ENCODE data around the gene SNN.

The SNN gene

DNA sequence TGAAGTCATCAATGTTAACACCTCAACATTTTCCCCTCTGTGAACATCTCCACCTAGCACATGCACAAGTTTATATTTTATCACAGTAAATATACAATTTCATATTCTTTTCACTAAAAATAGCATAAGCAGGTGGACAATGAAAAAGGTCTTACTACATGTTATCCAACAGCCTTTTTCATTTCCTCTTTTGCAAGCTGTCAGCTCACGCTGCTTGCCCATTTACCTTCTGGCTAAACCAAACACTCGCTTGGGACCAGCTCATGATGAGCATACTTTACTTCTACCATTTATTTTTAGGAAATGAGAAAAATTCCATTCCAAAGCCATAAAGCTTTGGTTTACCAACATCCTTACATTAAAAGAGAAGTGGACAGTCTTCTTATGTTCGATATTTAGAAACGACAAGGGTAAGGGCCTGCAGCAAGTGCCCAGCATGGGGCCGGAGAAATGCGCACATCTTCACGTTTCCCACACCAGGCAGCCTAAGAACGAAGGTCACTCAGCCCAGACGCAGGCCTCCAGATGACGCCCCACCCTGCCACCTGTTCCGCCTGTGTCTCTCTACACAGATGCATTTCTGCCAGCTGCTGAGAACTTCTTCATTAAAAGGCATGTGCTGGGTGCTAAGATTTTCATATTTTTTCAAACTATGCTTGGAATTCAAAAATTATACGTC, 13.9 kb downstream of the SNN start:
- Histone ChIP-seq H3K4me2 (ENCODE audit: low read length) (peak overlapping the region; percentile 93), H3K27me3 (ENCODE audit: control insufficient read depth, low read length) (no peaks in the 10 kb centered on the region), H3K9me2 (replicated peaks; ENCODE audit: control insufficient read depth, low read length) (no peaks in the 10 kb centered on the region), H4K20me1 (ENCODE audit: control insufficient read depth, insufficient read depth, low read depth, low read length) (peaks cover 10% of the 10 kb centered on the region; the same call in 1 of the 2 replicates), H3K79me2 (ENCODE audit: control insufficient read depth, low read length) (peaks cover 45% of the 10 kb centered on the region), H3K4me1 (ENCODE audit: control insufficient read depth, low read length) (peaks cover 100% of the 10 kb centered on the region), H3K4me3 (ENCODE audit: low read length) (peak overlapping the region; percentile 62), H3K27ac (ENCODE audit: low read depth, low read length) (peak overlapping the region; percentile 95), H3K9me3 (ENCODE audit: control insufficient read depth, insufficient read depth, low read length) (no peaks in the 10 kb centered on the region), H3K36me3 (ENCODE audit: control insufficient read depth, low read length) (peaks cover 84% of the 10 kb centered on the region), H3F3A (ENCODE audit: control insufficient read depth, insufficient read depth) (peaks cover 43% of the 10 kb centered on the region)
- no peak for TF ChIP-seq EZH2phosphoT487 (IDR thresholded peaks at IDR 0.05; ENCODE audit: borderline replicate concordance, low read length)
- TF ChIP-seq, protein P1, sequence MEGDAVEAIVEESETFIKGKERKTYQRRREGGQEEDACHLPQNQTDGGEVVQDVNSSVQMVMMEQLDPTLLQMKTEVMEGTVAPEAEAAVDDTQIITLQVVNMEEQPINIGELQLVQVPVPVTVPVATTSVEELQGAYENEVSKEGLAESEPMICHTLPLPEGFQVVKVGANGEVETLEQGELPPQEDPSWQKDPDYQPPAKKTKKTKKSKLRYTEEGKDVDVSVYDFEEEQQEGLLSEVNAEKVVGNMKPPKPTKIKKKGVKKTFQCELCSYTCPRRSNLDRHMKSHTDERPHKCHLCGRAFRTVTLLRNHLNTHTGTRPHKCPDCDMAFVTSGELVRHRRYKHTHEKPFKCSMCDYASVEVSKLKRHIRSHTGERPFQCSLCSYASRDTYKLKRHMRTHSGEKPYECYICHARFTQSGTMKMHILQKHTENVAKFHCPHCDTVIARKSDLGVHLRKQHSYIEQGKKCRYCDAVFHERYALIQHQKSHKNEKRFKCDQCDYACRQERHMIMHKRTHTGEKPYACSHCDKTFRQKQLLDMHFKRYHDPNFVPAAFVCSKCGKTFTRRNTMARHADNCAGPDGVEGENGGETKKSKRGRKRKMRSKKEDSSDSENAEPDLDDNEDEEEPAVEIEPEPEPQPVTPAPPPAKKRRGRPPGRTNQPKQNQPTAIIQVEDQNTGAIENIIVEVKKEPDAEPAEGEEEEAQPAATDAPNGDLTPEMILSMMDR (IDR thresholded peaks at IDR 0.05; ENCODE audit: low read depth, low read length, poor library complexity, severe bottlenecking): no peak

DNA sequence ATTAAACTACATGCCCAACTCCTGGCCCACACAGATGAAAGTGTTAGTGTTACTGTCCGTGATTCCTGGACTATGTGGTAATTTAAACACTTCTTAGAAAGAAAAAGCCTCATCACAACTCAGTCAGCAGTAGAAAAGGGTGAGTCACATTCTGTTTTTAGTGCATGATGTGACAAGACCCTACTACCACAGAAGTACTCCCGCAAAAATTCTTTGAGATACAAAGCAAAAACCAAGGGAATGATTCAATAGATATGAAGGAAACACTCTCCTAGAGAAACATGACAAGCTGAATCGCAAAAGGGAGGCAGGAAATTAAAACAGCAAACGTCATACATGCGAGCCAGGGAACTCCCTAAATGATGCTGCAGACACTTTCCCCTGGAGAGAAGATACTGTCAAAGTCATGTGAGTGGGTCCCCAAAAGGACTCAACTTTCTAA, 14.4 kb downstream of the SNN start:
- Histone ChIP-seq H3K36me3 (ENCODE audit: control insufficient read depth, low read length) (peaks cover 84% of the 10 kb centered on the region), H3K4me1 (ENCODE audit: control insufficient read depth, low read length) (peaks cover 100% of the 10 kb centered on the region), H3K9me2 (replicated peaks; ENCODE audit: control insufficient read depth, low read length) (no peaks in the 10 kb centered on the region), H3K4me3 (ENCODE audit: low read length) (peak overlapping the region; percentile 62), H3K27ac (ENCODE audit: low read depth, low read length) (peak overlapping the region; percentile 95), H3K79me2 (ENCODE audit: control insufficient read depth, low read length) (peaks cover 48% of the 10 kb centered on the region), H3K27me3 (ENCODE audit: control insufficient read depth, low read length) (no peaks in the 10 kb centered on the region), H4K20me1 (ENCODE audit: control insufficient read depth, insufficient read depth, low read depth, low read length) (0 out of 2 replicates have a peak, but pooled peaks cover 7% of the 10 kb centered on the region), H3K9me3 (ENCODE audit: control insufficient read depth, insufficient read depth, low read length) (no peaks in the 10 kb centered on the region), H3K4me2 (ENCODE audit: low read length) (peak overlapping the region; percentile 93), H3F3A (ENCODE audit: control insufficient read depth, insufficient read depth) (peaks cover 47% of the 10 kb centered on the region)
- TF ChIP-seq, protein P1 (IDR thresholded peaks at IDR 0.05; ENCODE audit: low read depth, low read length, poor library complexity, severe bottlenecking): no peak
- no peak for TF ChIP-seq EZH2phosphoT487 (IDR thresholded peaks at IDR 0.05; ENCODE audit: borderline replicate concordance, low read length)

DNA sequence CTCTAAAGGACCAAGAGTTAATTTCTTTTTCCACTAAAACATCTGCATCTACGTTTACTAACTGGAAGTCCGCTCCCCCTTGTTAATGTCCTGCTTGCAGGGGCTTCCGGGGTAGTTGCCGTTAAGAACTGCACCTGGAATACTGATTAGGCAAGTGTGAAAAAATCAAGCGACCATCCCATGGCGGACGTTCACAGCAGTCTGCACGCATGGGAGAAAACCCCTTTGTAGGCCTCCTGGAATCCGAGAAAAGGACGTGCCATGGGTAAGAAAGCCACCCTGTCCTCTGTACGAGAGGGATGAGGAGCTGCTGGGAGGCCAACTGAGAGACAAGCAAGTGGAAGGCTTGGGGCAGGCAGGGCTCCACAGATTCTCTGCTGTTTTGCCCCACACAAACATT, 14.9 kb downstream of the SNN start:
- peak overlapping the region; percentile 62 for H3K4me3 ChIP-seq (ENCODE audit: low read length)
- H3K36me3 ChIP-seq (ENCODE audit: control insufficient read depth, low read length): peaks cover 84% of the 10 kb centered on the region
- H3K4me2 ChIP-seq (ENCODE audit: low read length): peak overlapping the region; percentile 93
- no peaks in the 10 kb centered on the region for H3K9me3 ChIP-seq (ENCODE audit: control insufficient read depth, insufficient read depth, low read length)
- no peaks in the 10 kb centered on the region for H3K9me2 ChIP-seq (replicated peaks; ENCODE audit: control insufficient read depth, low read length)
- no peaks in the 10 kb centered on the region for H3K27me3 ChIP-seq (ENCODE audit: control insufficient read depth, low read length)
- peak overlapping the region; percentile 95 for H3K27ac ChIP-seq (ENCODE audit: low read depth, low read length)
- peaks cover 45% of the 10 kb centered on the region for H3K79me2 ChIP-seq (ENCODE audit: control insufficient read depth, low read length)
- 0 out of 2 replicates have a peak, but pooled peaks cover 7% of the 10 kb centered on the region for H4K20me1 ChIP-seq (ENCODE audit: control insufficient read depth, insufficient read depth, low read depth, low read length)
- peaks cover 100% of the 10 kb centered on the region for H3K4me1 ChIP-seq (ENCODE audit: control insufficient read depth, low read length)
- peaks cover 52% of the 10 kb centered on the region for H3F3A ChIP-seq (ENCODE audit: control insufficient read depth, insufficient read depth)
- TF ChIP-seq EZH2phosphoT487 (IDR thresholded peaks at IDR 0.05; ENCODE audit: borderline replicate concordance, low read length): no peak
- TF ChIP-seq, protein P1 (IDR thresholded peaks at IDR 0.05; ENCODE audit: low read depth, low read length, poor library complexity, severe bottlenecking): no peak

All from DOHH2 (cell line).